Measurements from ENCODE around the gene TRAM2.

The TRAM2 gene

DNA sequence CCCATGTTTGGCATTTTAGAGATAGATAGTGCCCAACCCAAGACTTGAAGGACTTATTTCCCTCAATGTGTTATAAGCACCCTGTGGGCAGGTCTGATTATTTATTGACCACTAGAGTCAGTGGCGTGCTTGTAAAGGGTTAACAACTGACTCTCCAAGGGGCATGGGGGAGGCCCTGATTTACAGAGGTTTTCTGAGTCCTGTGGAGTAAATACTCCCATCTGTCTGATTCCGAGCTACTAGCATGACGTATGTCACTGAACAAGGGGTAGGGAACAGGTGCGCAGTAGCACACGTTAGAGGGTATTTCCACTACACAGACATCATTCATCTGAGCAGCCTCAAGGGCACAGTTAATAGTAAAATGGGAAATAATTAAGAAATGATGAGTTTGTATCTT, 17.4 kb upstream of the TRAM2 start:
- DNase-seq, result no peak

- DNase-seq, result no peak
Measured at GRCh38 chr6:52591832-52592231, 15.0 kb upstream of the TRAM2 start.

DNA sequence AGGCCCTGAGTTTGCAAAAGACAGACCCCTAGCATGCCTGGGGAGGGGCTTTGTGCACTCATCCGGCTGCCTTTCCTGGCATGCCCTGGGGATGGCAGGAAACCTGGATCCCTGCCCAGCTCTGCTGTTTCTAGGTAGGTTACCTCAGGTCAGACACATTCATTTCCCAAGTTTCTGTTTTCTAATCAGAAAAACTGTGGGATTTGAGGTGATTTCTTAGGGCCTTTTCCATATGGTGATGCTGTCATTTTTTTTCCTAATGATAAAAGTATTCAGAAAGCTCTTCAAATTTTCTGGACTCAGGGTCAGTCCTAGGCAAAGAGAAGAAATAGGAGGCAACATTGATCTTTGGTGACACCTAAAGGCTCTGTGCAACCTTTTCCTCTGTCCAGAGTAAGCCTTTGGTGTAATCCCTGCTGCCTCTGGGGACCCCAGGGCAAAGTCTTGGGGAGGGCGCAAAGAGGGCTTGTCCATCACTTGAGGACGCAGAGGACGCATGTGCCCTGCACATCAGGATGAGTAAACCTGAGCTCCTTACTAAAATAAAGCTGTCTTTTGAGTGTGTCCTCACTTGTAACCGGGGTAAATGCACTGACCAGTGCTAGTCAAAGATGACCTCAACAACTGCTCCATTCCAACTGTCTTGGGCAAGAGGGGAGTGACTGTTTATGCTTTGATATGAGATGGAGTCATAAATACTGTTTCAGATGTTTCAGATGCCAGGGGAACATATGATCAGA, 13.5 kb upstream of the TRAM2 start:
- peak; percentile 37 for DNase-seq

DNA sequence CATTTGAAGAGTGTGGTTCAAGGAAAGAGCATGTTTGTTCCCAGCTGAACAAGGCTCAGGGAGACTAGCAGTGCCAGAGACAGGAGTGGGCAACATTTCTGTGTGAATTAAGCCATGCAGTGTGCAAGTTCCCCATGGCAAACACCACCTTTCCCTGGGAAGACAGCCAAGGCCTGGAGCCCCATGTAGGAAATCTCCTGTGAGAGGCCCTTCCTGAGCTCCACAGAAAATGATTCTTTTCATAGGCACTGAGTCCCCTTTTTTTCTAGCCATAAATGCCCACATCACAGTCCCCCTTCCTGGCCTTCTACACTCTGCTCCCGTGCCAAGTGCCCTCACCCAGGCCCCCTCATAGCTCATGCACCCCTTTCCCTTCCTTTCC, 11.8 kb upstream of the TRAM2 start:
- no peak for DNase-seq

- DNase-seq, result no peak
Measured at GRCh38 chr6:52588087-52588709, 11.3 kb upstream of the TRAM2 start.

DNA sequence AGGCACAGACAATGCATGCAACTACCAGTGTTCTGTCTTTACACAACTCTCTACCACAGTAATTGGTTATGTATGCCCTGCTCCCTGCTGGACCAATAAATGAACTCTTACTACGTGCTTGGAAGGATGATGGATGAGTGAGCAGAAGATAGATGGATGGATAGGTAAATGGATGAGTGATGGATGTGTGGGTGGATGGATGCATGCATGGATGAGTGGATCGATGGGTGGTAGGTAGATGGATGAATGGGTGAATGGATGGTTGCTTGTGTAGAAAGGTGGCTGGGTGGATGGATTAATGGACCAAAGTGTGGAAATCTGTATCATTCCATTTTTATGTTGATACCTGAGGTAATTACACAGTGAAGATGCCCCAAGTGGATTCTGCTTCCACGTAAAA, 10.1 kb upstream of the TRAM2 start:
- DNase-seq, result no peak

GRCh38 chr6:52584203-52584602, 7.3 kb upstream of the TRAM2 start:
- no peak for DNase-seq

- no peak for DNase-seq
Measured at GRCh38 chr6:52582996-52583395, 6.1 kb upstream of the TRAM2 start.

- no peak for DNase-seq
Measured at GRCh38 chr6:52582446-52582845, 5.6 kb upstream of the TRAM2 start.

GRCh38 chr6:52580905-52581304, 4.0 kb upstream of the TRAM2 start:
- no peak for DNase-seq

DNA sequence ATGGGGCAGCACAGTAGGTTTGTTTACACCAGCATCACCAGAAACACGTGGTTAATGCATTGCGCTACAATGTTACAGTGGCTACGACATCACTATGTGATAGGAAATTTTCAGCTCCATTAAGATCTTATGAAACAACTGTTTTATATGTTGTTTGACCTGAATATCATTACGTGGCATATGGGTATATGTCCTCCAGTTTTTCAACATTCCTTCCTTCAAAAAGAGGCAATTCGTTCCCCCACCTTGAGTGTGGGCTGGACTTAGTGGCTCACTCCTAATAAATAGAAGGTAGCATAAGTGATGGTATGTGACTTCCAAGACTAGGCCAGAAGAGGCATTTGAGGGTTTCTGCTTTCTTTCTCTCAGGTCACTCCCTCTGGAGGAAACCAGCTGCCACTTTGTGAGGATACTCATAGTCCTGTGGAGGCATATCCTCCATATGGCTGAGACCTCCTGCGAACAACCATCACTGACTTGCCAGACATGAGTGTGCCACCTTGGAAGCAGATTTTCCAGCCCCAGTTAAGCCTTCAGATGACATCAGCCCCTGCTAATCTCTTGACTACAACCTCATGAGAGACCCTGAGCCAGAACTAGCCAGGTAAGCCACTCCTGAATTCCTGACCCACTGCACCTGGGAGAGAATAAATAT, 2.3 kb upstream of the TRAM2 start:
- no peak for DNase-seq

DNA sequence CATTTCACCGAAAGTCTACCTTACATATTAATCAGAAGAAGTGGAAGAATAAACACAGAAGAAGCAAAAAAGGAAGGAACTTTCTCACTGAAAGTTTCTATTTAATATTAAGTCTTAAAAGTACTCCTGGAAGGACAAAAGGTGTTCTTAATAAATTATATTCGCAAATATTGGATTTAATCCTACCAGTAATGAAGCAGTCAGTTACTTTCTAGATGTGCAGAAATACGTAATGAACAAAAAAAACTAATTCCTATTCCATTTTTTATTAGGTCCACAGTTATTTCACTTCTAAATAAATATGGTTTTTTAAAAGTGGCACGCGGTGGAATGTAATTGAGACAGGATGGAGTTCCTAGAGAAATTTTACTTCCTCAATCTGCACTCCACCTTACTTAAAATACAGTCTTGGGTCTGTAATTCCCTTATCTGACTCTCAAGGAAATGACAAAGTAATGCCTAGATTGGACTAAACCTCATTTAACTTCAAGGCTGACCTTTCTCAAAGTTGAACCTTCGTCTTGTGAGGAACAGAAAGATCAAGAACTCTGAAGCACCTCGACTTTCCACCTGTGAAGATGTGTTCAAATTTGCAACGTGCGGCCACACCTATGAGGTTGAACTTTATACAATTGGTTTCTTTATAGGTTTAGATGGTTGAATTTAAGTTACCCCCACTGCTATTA, 1.1 kb upstream of the TRAM2 start:
- DNase-seq, result no peak

DNA sequence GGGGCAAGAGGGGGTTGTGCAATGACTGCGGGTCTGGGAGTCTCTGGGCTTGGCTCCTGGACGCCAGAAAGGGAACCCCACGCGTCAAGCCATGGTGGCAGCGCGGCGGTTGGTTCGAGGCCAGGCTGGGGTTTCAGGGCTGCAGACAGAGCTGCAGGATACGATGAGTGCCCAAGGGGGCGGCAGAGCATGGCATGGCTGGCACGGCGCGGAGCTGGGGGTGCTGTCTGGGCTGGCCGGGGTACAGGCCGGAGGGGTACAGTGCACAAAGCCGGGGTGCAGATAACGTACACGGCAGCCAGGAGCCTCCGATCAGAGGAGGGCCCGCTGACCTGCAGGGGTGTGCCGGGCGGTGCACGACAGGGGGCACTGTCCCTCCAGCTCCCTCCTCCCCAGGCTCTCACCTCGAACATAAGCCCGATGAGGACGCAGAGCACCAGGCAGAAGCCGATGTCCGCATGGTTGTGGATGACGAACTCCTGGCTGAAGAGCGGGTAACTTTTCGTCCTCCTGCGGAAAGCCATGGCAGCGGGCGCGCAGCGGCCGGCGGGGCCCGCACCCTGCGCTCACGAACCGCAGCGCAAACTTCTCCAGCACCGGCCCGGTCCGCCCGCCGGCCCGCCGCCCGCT, 353 bp downstream of the TRAM2 start:
- DNase-seq, result peak; percentile 83

GRCh38 chr6:52576054-52576391, 837 bp downstream of the TRAM2 start:
- no peak for DNase-seq

DNA sequence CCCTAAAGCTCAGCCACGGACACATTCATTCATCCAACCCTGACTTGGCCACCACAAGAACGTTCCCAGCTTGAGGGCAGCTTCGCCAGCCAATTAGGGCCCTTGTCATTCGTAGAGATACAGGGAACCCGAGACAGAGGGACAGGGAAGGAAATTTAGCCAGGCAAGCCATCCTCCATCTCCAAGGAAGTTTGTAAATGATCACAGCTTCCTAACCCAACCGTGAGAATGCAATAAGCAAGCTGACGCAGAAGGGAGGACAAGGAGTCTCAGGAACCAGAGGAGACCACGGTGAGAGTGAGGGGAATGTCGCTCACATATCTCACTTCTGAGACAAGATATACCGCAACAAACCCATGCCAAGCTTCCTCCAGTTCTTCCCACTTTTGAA, 1.4 kb downstream of the TRAM2 start:
- no peak for DNase-seq

- DNase-seq, result peak; percentile 51
Measured at GRCh38 chr6:52574709-52575501, 2.0 kb downstream of the TRAM2 start.

- peak; percentile 68 for DNase-seq
Measured at GRCh38 chr6:52573295-52573694, 3.6 kb downstream of the TRAM2 start.

GRCh38 chr6:52572536-52572935, 4.3 kb downstream of the TRAM2 start:
- no peak for DNase-seq

- no peak for DNase-seq
Measured at GRCh38 chr6:52571099-52571755, 5.6 kb downstream of the TRAM2 start.

DNA sequence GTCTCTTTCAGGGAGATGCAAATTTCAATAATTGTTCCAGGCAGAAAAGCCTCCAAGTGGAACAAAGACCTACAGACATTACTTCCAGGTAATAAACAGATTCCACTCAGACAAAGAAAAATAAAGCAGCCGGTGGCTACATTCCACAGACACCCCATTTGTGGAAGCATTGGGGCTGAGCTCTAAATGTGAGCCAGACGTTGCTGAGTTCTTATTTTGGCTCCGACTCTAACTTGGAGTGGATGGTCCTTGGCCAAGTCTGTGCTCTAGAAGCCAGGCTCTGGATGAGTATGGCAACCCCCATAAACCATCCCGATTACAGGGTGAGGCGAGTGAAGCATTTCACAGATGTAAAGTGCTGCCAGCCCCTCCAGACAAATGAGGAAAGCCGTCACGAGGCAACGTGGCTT, 6.6 kb downstream of the TRAM2 start:
- peak; percentile 85 for DNase-seq

DNA sequence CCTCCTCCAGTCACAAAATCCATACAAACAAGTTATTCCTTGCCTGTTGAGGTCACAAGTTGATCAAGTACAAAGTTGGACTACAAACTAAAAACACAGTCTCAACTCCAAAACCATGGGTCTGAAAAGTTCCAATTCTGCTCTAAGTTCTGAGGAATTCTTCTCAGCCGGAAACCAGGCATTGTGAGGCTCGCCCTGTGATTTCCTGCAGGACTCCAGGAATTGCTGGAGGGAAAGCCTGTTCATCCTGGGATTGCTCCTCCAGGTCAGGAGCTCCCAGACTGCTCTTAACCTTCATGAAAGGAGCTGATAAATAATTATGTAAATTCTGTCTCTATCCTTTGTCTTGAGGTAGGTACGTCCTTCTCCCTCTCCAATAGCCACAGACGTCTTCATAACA, 8.5 kb downstream of the TRAM2 start:
- no peak for DNase-seq

DNA sequence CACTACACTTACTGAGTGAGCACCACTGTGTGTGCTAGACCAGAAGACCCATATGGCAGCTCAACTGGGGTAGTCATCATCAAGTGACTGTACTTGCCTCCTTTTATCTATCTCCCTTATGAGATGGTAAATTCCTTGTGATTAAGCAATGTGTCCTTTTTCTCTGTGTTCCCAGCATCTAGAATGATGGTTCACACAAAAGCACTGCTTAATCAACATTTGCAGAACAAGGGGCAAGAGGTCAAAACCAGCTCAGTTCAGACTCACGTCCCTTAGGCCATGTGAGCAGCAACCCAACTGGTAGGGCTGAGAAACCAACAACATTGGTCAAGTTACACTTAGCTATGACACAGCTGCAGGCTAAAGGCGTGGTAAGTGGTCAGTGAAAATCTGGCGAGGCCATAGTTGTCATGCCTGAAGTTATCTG, 10.0 kb downstream of the TRAM2 start:
- DNase-seq, result peak; percentile 33

All from fibroblast of skin of abdomen (primary cell).